GM18951 (cell line): ENCODE results near the gene PSME2.

Experiments
- POLR2A ChIP-seq: IDR thresholded peaks from 4 replicates; pipeline ENCODE4 v1.6.1; 2011; ENCODE audit warnings: mild to moderate bottlenecking; ENCODE audit not compliant: insufficient read length, insufficient read depth; ENCODE audit errors: extremely low read depth
- in situ Hi-C: fragments of 300-500 bp; cut with MboI; formaldehyde crosslinking; loops from one replicate; pipeline ENCODE4 v1.12.0; 2022; ENCODE audit warnings: low sequenced_read_pairs, mixed read lengths, inconsistent platforms; ENCODE audit not compliant: unreplicated experiment

PSME2 gene

DNA sequence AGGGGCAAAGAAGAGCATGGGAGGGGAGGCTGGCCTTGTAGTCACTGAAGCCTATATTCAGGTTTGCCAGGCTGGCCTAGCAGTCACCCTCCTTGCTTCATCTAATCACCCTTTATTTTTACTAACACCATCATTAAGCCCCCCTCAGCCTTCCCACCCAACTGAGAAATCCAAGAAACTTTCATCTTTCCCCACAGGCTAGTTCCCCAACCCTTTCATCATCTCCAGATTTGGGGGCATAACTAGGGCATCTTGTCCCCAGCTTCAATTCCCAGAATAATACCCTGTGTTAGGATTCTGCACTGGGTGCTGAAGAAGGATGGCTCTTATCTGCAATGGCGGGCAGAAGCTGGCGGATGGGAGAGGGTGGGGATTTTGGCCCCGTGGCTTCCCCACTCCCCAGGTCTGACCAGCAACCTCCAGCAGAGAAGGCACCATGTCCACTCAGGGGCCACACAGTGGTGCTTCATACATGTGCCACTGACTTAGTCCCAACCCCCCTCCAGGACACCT lies 45.4 kb downstream of the PSME2 start:
- in situ Hi-C loops = no loop called here
- TF ChIP-seq POLR2A = no peak

DNA sequence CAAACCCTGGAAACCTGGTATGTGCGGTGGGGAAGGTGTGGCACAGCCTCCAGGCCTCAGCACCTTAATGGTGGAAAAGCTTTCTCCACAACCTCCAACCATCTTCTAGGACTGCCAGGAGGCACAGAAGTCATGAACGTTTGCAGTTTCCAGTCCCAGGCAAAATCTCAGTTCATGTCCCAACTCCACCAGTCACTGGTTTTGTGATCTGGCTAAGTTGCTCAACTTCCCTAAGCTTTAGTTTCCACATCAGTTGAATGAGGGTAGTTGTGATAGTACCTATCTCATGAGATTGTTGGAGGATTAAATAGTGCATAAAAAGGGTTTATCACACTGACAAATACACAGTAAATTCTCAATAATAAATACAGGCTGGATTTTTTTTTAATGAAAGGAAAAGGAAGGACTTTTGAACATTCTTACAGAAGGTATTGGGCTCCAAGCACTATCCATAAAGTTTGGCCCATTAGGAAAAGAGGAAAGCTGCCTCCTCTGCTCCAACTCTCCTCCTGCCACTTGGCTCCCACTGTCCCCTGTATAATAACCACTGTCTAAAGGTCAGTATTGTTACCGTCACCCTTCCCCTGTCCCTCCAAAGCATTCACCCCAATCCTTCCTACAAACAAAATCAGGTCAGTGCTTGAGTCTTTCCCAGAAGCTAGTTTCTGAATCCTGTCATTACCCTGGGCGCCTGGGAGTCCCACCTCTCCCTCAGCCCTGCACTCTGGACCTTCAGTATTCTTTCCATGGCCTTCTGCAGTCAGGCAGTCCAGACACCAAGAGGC lies 46.0 kb downstream of the PSME2 start:
- in situ Hi-C loops = no loop called here
- no peak for TF ChIP-seq POLR2A

DNA sequence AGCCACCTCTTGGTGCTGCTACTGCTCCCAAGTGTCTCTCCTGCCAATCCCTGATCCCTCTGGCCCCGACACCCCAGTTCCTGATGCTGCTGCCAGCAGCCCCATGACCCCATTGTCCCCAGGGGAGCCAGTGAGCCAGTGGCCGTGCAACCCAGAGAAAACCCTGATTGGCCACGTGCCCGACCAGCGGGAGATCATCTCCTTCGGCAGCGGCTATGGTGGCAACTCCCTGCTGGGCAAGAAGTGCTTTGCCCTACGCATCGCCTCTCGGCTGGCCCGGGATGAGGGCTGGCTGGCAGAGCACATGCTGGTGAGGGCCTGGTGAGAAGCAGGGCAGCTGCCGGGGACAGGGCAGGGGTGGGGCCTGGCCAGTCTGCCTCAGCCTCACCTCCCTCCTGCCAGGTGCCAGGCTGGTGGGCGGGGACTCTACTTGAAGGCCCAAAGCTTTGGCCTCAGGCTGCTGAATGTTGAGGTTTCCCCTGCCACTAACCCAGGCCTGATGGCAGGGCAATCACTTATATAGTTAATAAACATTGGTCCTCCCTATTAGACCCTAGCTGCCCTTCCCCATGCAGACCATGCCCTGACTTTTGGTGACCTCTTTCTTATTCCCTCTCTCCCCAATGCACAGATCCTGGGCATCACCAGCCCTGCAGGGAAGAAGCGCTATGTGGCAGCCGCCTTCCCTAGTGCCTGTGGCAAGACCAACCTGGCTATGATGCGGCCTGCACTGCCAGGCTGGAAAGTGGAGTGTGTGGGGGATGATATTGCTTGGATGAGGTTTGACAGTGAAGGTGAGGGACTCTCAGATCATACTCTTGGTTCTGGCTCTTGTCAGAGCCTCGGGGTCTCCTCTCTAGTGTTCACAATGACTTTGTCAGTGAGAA lies 47.2 kb downstream of the PSME2 start:
- in situ Hi-C loops = loop anchor here (25.0 kb wide), 1 partner anchor 112 kb away; the partner anchor contains the start of gene DHRS4L2

DNA sequence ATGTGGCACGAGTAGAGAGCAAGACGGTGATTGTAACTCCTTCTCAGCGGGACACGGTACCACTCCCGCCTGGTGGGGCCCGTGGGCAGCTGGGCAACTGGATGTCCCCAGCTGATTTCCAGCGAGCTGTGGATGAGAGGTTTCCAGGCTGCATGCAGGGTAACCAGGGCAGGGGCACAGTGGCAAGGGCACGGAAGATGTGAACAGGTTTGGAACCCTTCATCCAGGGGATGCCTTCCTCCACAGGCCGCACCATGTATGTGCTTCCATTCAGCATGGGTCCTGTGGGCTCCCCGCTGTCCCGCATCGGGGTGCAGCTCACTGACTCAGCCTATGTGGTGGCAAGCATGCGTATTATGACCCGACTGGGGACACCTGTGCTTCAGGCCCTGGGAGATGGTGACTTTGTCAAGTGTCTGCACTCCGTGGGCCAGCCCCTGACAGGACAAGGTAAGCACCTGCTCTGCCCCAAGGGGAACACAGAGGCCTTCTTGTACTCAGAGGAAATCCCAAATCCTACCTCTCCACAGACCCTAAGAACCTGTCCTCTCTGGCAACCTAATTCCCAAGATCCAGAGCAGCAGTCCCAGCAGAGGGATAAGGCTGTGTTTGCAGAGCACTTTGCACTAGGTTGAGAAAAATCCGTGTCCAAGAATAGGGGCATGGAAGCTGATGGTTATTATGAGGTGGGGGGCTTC lies 48.0 kb downstream of the PSME2 start:
- in situ Hi-C loops = loop anchor here (25.0 kb wide), 1 partner anchor 111 kb away; the partner anchor contains the start of gene DHRS4L2
- no peak for TF ChIP-seq POLR2A

More for the DNA sequence above, 47.2 kb downstream of the PSME2 start:
- TF ChIP-seq POLR2A = no peak

DNA sequence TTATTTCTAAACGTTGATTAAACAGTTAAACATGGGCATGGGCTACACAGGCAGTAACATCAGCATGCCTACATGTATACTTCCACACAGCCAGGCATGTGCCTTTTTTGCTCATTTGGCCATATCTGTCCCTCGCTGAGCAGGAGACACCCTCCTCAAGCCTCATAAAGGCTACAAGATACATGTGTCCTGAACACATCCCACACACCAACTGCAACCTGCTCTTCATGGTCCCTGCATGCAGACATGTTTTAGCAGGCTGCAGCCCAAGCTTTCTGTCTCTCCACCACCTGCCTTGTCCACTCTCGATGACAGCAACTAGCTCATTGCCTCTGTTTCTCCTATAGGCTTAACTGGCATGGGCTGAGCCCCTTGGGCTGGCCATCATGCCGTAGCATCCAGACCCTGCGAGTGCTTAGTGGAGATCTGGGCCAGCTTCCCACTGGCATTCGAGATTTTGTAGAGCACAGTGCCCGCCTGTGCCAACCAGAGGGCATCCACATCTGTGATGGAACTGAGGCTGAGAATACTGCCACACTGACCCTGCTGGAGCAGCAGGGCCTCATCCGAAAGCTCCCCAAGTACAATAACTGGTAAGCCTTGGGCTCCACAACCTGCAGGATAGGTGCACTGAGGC lies 49.7 kb downstream of the PSME2 start:
- no peak for TF ChIP-seq POLR2A
- in situ Hi-C loops = loop anchor here (25.0 kb wide), 1 partner anchor 109 kb away; the partner anchor contains the start of gene DHRS4L2

DNA sequence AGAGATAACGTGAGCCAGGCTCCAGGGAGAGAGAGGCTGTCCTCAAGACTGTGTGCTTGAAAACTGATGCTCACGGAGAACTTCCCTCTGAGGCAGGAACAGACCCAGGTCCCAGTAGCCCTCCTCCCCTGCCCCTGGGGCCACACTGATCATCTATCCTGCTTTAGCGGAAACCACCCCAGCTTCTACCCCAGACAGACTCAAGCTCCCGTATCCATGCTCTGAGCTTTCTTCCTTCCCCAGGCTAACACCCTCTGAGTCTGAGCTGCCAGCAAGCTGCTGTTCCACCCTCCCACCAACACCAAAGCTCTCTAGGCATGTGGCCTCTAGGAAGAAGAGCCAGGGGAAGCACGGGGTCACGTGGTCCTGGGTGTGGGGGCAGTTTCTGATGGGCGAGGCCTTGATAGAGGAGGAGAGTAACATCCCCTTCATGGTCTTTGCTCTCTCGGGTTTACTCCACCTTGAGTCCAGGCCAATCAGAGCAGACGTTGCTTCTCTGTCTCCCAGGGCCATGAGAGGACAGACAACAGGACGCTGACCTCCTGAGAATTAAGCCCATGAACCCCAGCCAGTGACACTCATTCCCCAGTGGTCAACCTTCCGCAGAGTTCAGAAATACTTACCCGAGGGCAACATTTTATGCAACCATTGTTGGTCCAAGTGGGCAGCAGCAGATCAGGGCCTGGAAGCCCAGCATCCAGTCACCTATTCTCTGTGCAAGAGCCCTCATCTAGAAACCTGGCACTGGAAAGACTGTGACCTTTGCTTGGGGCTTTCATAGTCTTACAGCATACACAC lies 50.9 kb downstream of the PSME2 start:
- in situ Hi-C loops = loop anchor here (25.0 kb wide), 1 partner anchor 108 kb away; the partner anchor contains the start of gene DHRS4L2
- TF ChIP-seq POLR2A = peak; percentile 97

DNA sequence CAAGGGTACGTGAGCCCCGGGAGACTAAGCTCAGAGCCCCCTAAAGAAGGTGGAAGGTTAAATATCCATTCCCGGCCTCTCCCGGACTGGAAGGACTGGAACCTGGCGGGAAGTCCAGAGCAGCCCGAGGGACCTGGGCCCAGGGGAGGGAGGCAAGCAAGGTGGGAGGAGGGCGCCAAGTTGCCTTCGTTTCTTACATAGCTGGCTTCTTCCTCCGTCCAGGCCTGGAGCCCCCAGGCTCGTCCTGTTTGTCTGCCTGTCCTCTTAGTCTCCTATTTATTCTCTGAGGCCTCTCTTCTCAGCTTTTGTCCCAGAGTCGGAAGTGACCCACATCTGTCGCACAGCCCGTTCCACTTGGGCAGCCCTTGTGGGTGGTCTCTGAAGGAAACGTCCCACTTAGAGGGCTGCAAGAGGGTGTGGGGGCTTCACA lies 51.6 kb downstream of the PSME2 start:
- in situ Hi-C loops = loop anchor here (25.0 kb wide), 1 partner anchor 108 kb away; the partner anchor contains the start of gene DHRS4L2
- TF ChIP-seq POLR2A = no peak

DNA sequence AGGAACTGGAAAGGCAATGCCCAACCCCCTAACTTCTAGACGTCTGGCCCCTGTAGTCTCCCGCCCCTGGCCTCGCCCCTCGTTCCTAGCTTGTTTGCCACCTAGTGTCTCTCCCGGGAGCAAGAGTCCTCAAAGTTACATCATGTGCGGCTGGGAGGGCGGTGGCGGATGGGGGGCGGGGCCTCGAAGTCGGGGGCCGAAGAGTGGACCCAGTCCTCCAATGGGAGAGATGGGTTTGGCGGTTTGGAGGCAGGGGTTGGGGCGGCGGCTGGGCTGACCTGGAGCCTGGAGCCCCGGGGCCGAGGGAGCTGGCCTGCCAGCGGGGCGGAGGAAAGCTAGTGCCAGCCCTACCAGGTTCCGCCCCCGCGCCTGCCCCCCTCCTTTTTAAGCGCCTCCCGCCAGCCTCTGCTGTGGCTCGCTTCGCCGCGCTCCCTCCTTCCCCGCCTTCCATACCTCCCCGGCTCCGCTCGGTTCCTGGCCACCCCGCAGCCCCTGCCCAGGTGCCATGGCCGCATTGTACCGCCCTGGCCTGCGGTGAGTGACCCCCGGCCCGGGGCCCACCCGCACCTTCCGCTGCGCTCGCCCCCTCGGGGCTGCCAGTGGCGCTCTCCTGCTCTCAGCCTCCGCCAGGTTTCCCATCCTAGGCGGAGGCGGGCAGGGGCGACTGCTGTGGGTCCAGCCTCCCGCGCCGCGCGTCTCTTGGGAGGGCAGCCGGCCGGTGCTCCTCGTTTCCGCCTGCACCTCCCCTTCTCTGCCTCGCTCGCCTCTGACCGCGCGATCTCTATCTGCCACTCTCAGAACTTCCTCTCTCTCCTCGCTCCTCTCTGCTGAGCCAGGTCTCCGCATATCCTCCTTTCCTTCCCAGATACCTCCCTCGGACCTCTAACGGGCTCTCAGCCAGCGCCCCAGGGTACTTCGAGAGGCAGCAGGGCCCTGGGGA lies 52.2 kb downstream of the PSME2 start, which contains the start of gene PCK2:
PCK2 (plus strand) TSS at position 411 of the 940 bp plus-strand sequence; CDS start at position 506, 95 bp downstream.
- in situ Hi-C loops = loop anchor here (25.0 kb wide), 1 partner anchor 107 kb away; the partner anchor contains the start of gene DHRS4L2

More for the DNA sequence above, 52.2 kb downstream of the PSME2 start, which contains the start of gene PCK2:
- TF ChIP-seq POLR2A = peak; percentile 98
